22Rv1 (cell line): ENCODE measurements around the gene MAGI2.

Experiments
- H3K27ac ChIP-seq: fragments of 450-650 bp; 2 replicates; pipeline ENCODE4 v1.5.1; 2017
- ZFX ChIP-seq: fragments of 450-650 bp; IDR thresholded peaks from 2 replicates; pipeline ENCODE4 v1.6.1; 2017; ENCODE audit warnings: antibody characterized with exemption, borderline replicate concordance
- TF ChIP-seq, protein P1 (sequence below): fragments of 450-650 bp; IDR thresholded peaks from 2 replicates; pipeline ENCODE4 v1.5.1; 2017; ENCODE audit warnings: mild to moderate bottlenecking

The MAGI2 gene

GRCh38 chr7:79244482-79244881 is 209.0 kb downstream of the MAGI2 start:
- TF ChIP-seq ZFX, result no peak
- TF ChIP-seq, protein P1, sequence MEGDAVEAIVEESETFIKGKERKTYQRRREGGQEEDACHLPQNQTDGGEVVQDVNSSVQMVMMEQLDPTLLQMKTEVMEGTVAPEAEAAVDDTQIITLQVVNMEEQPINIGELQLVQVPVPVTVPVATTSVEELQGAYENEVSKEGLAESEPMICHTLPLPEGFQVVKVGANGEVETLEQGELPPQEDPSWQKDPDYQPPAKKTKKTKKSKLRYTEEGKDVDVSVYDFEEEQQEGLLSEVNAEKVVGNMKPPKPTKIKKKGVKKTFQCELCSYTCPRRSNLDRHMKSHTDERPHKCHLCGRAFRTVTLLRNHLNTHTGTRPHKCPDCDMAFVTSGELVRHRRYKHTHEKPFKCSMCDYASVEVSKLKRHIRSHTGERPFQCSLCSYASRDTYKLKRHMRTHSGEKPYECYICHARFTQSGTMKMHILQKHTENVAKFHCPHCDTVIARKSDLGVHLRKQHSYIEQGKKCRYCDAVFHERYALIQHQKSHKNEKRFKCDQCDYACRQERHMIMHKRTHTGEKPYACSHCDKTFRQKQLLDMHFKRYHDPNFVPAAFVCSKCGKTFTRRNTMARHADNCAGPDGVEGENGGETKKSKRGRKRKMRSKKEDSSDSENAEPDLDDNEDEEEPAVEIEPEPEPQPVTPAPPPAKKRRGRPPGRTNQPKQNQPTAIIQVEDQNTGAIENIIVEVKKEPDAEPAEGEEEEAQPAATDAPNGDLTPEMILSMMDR, result no peak
- no peak overlapping the region for H3K27ac ChIP-seq

GRCh38 chr7:79241288-79242060 is 212.0 kb downstream of the MAGI2 start:
- TF ChIP-seq ZFX, result no peak
- no peak overlapping the region for H3K27ac ChIP-seq

- no peak for TF ChIP-seq ZFX
- TF ChIP-seq, protein P1, result no peak
- H3K27ac ChIP-seq, result no peak overlapping the region
Observed at GRCh38 chr7:79240413-79240812, 213.1 kb downstream of the MAGI2 start.

GRCh38 chr7:79236352-79237028 is 217.0 kb downstream of the MAGI2 start:
- peak overlapping the region; percentile 74 for H3K27ac ChIP-seq
- no peak for TF ChIP-seq ZFX
- TF ChIP-seq, protein P1, result no peak

DNA sequence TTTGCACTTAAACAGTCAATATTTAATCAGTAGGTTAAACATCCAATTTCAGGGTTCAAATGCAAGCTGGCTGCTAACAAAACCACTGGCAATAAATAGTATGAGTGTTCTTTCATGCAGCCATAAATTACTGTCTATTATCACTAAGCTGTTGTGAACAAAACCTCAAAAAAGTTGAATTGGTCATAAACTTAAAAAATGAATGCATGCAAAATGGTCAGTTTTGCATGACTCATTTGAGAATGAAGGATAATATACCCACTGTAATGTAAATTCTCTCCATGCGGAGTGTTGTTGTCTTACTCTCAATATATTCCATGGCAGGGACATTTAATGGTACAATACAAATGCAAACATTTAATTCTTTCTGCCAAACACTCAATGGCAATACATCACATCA is 226.4 kb downstream of the MAGI2 start:
- no peak overlapping the region for H3K27ac ChIP-seq
- TF ChIP-seq ZFX, result no peak
- TF ChIP-seq, protein P1, result no peak

DNA sequence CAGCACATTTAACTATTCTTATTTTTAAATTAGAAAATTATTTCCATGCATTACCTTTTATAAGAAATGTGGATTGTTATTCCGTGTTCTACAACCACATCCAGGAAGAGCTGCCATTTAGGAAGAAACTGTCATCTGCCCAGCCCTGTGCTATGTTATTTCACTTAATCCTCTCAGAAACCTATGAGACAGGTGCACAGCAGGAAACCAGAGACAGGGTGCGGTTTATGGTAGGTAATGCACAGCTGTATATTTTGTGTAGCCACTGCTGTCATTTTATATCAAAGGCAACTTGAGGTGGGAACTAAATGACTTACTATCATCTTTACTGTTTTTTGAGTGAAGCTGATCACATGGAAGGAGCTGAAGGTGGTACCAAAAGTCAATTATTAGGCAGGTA is 232.3 kb downstream of the MAGI2 start:
- H3K27ac ChIP-seq, result no peak overlapping the region
- no peak for TF ChIP-seq ZFX
- TF ChIP-seq, protein P1, result no peak

GRCh38 chr7:79217976-79218626 is 235.4 kb downstream of the MAGI2 start:
- no peak overlapping the region for H3K27ac ChIP-seq

More at GRCh38 chr7:79217976-79218626, 235.4 kb downstream of the MAGI2 start:
- no peak for TF ChIP-seq ZFX
- TF ChIP-seq, protein P1, result no peak
